AG10803 (cell line): ENCODE data around the gene RAE1.

Experiments used
- DNase-seq: peaks from one replicate; pipeline ENCODE4 v3.0.0; 2010; ENCODE audit warnings: low read depth
- H3K4me3 ChIP-seq: 2 replicates; pipeline ENCODE4 v1.5.1; 2011; ENCODE audit warnings: mild to moderate bottlenecking, low read length, control low read depth
- CTCF ChIP-seq: conservative IDR thresholded peaks from 2 replicates; pipeline ENCODE4 v1.5.1; 2011; ENCODE audit warnings: mild to moderate bottlenecking, low read length, control low read depth, inconsistent platforms

Gene RAE1

GRCh38 chr20:57411406-57412283, 60.6 kb downstream of the RAE1 start:
- H3K4me3 ChIP-seq = no peak overlapping the region
- TF ChIP-seq CTCF = no peak
- DNase-seq = no peak

- no peak overlapping the region for H3K4me3 ChIP-seq
- no peak for DNase-seq
- no peak for TF ChIP-seq CTCF
Measured at GRCh38 chr20:57412347-57413029, 61.4 kb downstream of the RAE1 start.

DNA sequence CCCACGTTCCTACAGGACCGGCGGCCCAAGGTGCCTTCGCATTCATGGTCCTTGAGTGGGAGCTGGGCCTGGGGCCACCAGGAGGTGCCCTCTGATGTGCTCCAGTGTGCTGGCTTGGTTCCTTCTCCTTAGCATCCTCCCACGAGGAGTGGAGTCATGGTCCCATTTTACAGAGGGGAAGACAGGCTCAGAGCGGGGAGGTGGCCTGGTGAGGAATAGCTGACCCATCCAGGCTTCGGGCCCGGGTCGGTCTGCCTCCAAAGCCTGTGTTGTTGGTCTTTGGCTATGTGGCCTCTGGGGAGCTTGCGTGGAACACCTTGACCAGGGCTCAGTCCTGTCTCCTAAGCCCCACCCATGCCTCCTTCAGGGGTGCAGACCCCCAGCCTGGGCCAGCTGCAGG, 62.9 kb downstream of the RAE1 start:
- no peak for DNase-seq
- TF ChIP-seq CTCF = no peak
- H3K4me3 ChIP-seq = no peak overlapping the region

DNA sequence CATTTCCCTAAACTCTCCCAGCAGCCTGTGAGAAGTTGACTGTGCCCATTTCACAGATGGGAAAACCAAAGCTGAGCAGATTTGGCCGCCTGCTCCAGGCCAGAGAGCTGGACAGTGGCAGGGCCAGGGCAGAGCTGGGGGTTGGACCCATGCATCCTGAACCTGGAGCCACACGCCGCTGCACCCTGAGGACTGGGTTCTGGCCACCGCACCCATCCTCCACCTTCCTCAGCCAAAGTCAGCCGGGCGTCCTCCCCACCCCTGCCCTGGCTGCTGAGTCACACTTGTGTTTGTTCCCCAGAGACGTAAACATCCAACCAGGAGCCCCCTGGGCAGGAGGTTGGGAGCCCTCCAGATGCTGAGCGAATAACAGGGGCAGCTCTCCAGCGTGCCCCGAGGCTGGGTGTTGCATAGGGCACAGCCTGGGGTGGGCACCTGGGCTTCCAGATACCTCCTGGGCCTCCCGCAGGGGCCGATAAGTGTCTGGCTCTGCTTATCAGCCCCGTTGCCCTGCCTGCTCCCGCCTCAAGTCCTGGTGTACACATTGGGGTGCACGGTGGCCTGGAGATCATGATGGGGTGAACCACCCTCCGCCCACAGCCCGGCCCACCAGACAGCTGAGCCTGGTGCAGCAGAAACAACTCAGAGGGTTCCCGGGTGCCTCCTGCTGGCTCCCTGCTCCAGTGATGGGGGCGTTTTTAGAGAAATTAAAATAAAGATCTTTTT, 64.0 kb downstream of the RAE1 start:
- DNase-seq = peak; percentile 24
- TF ChIP-seq CTCF = no peak

GRCh38 chr20:57415771-57416170, 64.7 kb downstream of the RAE1 start:
- TF ChIP-seq CTCF = no peak
- DNase-seq = no peak
- no peak overlapping the region for H3K4me3 ChIP-seq

More for the DNA sequence above, 64.0 kb downstream of the RAE1 start:
- no peak overlapping the region for H3K4me3 ChIP-seq

DNA sequence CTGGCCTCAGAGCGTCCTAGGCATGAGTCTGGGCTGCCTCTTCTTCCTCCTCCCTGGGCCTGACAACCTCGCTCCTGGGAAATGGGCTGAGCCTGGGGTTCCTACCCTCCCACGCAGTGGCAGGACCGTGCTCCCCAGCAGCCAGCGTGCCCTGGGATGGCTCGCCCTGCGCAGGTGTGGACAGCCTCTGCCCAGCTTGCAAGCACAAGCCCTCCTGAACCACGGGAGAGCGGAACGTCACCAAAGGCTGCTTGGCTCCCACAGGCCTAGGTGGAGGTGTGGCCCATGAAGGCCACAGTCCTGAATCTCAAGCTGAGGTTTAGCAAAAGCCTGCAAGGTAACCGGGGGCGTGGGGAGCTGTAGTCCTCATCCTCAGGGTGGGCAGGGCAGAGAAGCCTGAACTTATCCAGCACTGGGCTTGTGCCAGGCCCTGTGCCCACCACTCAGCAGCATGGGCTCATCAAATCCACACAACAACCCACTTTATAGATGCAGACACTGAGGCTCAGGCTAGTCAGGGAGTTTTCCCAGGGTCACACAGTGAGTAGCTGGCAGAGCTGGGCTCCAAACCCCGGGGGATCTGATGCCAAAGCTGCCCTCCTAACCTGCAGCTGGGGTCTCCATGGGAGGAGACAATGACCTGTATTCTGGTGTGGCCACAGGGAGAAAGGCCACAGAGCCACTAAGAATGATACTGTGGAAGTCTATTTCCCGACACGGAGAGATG, 65.4 kb downstream of the RAE1 start:
- no peak for TF ChIP-seq CTCF
- DNase-seq = no peak

More for the DNA sequence above, 65.4 kb downstream of the RAE1 start:
- H3K4me3 ChIP-seq = no peak overlapping the region
